GM21390 (cell line): ENCODE data around the gene PDK4.
"Not testable (repeated sequence)": the region's sequence is repeated elsewhere in the genome, so short reads cannot be mapped to it uniquely, and the experiment has no call there.

ENCODE experiments used
- ATAC-seq: cut with Tn5 transposase; IDR thresholded peaks from one replicate; pipeline ENCODE4 v1.9.1; 2021; ENCODE audit not compliant: unreplicated experiment

Gene PDK4

DNA sequence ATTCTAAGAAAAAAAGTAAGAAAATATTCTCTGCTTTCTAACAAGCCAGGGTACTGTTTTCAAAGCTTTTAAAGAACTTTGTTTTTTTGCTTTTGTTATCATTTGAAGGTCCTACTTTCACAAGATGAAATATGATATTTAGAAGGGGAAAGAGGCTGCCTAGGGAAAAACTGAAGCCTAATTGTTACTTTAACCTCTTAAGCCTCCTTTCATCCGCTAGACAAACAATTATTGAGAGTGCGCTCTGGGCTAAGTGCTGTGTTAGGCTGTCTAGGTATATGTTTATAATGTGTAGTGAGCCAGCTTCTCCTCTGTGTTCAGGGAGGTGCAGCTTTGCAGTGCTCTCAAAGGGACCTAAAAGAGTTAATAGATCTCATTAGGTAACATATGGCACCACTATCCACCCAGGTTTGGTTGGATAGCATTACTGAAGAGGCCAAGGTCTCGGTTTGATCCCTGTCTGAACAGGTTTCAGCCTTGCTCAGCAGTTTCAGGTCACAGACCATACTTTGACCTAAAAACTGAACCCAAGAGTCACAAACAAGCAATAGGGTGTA, 17.9 kb downstream of the PDK4 start:
- no peak for ATAC-seq

DNA sequence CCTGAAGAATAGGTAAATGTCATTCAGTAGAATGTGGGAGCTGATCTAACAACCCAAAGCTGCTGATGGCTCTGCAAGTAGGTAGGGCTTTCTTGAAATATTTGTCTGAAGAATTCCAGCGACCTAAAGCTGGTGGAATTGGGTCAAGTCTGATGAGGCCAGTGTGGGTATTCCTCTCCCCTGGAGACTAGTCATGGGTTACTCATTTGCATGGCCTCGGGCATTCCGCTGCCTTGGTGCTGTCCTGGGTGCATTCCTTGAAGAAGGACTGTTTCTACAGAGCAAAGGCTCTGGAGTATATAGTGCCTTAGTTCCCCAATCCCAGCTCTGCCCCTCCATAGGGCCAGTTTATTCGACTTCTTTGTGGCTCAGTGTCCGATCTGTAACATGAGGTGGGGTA, 19.2 kb downstream of the PDK4 start:
- no peak for ATAC-seq

GRCh38 chr7:95569720-95570119, 26.6 kb downstream of the PDK4 start:
- ATAC-seq = no peak

DNA sequence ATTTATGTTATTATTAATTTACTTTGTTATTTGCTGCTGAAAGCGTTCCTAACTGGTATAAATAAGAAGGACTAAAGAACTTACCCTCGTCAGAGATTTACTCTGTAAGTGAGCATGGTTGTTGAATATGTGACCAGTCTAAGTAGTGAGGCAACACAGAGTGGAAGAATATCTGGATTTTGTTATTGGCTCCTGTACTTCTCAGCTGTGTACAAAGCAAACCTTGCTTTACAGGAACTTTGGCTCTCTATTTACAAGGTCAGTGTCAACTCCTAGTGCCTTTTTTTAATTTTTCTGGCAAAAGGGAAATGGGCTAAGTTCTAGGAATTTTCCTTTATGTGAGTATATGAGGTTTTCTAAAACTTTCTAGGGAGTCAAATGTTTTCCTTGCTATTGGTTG, 35.6 kb downstream of the PDK4 start:
- ATAC-seq = no peak

- no peak for ATAC-seq
Measured at GRCh38 chr7:95558864-95559263, 37.5 kb downstream of the PDK4 start.

GRCh38 chr7:95556777-95557176, 39.5 kb downstream of the PDK4 start:
- ATAC-seq = no peak

GRCh38 chr7:95553939-95554338, 42.4 kb downstream of the PDK4 start:
- ATAC-seq = no peak

DNA sequence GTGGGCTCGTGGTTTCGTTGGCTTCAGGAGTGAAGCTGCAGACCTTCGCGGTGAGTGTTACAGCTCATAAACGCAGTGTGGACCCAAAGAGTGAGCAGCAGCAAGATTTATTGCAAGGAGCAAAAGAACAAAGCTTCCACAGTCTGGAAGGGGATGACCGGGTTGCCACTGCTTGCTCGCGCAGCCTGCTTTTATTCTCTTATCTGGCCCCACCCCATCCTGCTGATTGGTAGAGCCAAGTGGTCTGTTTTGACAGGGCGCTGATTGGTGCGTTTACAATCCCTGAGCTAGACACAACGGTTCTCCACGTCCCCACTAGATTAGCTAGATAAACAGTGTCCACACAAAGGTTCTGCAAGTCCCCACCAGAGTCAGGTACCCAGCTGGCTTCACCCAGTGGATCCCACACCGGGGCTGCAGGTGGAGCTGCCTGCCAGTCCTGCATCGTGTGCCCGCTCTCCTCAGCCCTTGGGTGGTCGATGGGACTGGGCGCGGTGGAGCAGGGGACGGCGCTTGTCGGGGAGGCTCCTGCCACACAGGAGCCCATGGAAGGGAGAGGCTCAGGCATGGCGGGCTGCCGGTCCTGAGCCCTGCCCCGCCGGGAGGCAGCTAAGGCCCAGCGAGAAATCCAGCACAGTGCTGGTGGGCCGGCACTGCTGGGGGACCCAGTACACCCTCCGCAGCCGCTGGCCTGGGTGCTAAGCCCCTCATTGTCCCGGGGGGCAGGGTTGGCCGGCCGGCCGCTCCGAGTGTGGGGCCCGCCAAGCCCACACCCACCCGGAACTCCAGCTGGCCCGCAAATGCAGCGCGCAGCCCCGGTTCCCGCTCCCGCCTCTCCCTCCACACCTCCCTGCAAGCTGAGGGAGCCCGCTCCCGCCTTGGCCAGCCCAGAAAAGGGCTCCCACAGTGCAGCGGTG, 44.0 kb downstream of the PDK4 start:
- not testable (repeated sequence) for ATAC-seq

- ATAC-seq = no peak
Measured at GRCh38 chr7:95550546-95550945, 45.8 kb downstream of the PDK4 start.

DNA sequence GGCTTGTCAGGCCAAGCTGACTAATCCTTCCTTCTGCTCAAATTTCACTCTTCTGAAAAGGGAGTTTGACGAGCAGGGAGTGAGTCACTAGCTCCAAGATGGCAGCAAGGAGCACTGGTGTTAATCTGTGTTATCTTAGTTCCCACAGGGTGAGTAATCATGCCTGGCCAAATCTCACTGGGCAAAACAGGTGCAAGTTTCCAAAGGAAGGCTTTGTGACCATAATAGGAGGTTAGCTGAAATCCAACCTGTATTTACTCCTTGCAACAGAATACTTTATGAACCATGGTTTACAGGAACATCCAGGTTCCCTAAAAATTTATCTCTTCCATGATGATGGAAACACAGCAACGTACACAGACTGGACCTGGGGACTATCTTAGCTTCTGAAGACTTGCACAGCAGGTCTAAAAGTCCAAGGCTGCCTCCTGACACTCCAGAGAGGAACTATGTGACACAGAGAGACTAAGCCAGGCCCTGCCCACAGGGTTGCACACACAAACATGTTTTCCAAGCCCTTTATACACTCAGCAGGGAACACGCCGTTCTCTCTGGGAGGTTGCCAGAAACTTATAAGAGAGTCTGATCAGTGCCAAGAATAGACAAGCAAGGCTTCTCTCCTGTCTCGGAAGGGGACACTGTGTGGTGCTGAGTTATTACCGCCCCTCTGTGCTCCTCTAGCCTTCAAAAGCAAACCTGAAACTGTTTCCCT, 46.3 kb downstream of the PDK4 start:
- no peak for ATAC-seq

DNA sequence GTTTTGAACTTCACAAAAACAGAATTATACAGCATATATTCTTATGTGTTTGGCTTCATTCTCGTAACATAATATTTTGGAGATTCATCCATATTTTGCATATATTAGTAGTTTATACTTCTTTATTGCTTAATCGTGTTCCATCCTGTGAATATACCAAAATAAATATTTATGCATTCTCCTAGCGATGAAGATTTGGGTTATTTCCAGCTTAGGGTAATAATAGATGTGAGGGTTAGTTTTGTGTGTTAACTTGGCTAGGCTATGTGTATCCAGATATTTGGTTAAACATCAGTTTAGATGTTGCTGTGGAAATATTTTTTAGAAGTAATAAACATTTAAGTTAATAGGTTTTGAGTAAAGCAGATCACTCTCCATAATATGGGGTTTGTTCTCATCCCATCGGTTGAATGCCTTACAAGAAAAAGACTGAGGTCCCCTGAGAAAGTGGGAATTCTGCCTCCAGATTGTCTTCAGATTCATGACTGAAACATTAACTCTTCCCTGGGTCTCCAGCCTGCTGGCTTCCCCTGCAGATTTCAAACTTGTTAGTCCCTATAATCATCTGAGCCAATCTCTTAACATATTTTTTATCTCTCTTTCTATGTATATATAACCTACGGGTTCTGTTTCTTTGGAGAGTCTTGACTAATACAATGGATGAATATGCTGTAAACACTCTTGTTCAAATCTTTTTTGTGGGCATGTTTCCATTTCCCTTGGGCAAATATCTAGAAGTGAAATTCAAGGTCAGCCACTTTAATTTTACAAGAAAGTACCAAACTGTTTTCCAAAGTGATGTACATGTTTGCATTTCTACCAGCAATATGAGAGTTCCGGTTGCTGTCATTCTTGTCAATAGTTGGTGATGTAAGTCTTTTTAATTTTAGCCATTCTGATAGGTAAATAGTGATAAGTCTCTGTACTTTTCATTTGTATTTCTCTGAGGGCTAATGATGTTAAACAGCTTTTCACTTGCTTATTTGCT, 48.7 kb downstream of the PDK4 start:
- ATAC-seq = no peak

- no peak for ATAC-seq
Measured at GRCh38 chr7:95546647-95547046, 49.7 kb downstream of the PDK4 start.

DNA sequence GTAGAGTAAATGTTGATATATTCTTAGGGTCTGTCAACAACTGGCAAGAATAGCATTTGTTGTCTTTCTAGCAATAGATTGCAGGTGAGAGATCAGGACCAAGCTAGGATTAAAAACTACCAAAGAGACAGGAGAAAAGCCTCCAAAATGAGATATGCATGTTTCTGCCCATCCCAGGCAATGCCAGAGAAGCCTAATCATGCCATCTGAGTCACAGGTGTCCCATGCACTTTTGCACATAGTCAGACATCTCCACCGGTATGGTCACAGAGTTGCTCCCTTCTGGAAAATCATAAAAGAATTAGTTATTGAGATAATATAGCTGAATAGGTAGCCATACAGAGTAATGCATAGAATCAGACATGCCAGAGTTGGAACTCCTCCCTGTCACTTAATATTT, 50.6 kb downstream of the PDK4 start:
- no peak for ATAC-seq

GRCh38 chr7:95545007-95545615, 51.2 kb downstream of the PDK4 start:
- no peak for ATAC-seq

DNA sequence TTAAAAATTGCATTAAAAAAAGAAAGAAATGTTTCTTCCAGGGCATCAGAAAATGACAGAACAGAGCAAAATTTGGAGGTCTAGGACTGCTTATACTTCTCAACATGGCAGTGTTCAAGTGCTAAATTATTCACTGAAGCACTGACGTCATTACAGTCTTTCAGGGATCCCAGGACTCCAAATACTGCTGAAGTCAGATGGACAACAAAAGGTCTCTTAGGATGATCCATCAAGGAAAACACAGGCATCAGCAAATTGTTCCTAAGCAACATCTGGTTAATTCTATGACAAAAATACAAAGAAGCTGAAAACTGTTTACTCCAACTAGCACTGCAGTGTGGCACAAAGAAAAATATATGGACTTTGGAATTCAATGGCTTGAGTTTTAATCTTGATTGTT, 52.1 kb downstream of the PDK4 start:
- no peak for ATAC-seq

DNA sequence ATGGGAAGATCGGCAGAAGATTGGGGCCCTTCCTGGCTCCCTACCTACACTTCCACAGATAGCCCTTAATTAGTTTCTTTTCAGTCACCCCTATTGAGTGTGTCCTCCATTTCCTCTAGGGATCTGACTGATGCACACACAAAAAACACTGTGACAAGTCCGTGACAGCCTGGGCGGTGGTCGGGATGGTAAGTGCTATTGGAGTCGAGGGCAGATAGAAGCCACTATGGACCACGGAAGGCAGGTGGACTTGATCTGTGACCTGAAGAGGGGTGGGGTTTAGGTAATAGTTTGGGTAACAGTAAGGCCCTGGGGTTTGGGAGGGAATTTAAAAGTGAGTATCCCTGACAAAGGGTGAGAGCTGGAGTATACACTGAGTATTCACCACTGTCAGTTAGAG, 53.0 kb downstream of the PDK4 start:
- no peak for ATAC-seq

GRCh38 chr7:95540366-95540765, 56.0 kb downstream of the PDK4 start:
- ATAC-seq = no peak

- ATAC-seq = no peak
Measured at GRCh38 chr7:95539426-95539825, 56.9 kb downstream of the PDK4 start.

DNA sequence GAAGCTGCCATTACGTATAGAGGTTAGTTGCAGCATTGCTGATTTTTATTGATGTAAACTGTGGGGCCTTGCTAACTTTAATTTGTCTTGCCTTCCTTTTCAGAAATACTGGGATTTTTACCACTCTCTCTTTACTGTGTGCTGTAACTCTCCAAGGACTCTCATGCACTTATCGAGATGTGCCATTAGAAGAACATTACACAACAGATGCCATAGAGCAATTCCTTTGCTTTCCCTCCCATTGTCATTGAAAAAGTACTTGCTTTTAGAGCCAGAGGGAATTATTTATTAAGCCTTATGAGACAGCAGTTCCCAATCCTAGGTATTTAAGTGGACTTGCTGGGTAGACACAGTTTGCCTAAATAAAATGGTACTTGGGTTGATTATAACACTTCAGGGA, 58.8 kb downstream of the PDK4 start:
- no peak for ATAC-seq

DNA sequence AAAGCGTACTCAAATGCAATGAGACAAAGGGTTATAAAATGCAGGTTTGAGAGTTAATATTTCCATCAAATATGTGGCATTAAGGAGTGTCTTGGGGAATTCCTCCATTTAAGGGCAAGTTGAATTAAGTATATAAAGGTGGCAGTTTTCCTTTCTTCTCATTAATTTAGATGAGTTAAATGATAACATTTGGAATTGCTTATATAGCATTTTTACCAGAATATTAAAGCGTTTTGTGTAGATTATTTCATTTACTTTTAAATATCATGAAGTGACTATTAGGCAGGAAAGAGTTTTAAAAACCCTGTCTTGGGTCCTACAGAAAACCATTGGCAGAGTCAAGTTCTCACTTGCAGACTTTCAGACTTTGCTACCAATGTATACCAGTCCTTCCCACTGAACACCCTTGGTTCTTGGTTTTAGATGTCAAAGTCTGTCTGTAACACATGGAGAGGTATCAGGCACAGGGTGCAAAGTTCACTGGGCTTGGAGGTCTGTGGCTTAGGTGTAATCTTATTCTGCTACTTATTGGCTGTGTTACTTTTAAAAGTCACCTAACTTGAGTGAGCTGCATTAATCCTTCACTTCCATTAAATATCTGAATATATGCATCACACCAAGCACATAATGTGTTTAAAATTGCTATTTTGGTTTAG, 59.5 kb downstream of the PDK4 start:
- no peak for ATAC-seq
